ENCODE data around the gene BUD23.

The BUD23 gene

GRCh38 chr7:73690646-73691045, 7.2 kb downstream of the BUD23 start:
- TF ChIP-seq, protein P1, sequence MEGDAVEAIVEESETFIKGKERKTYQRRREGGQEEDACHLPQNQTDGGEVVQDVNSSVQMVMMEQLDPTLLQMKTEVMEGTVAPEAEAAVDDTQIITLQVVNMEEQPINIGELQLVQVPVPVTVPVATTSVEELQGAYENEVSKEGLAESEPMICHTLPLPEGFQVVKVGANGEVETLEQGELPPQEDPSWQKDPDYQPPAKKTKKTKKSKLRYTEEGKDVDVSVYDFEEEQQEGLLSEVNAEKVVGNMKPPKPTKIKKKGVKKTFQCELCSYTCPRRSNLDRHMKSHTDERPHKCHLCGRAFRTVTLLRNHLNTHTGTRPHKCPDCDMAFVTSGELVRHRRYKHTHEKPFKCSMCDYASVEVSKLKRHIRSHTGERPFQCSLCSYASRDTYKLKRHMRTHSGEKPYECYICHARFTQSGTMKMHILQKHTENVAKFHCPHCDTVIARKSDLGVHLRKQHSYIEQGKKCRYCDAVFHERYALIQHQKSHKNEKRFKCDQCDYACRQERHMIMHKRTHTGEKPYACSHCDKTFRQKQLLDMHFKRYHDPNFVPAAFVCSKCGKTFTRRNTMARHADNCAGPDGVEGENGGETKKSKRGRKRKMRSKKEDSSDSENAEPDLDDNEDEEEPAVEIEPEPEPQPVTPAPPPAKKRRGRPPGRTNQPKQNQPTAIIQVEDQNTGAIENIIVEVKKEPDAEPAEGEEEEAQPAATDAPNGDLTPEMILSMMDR (conservative IDR thresholded peaks at IDR 0.05) = no peak
- no peak overlapping the region for H3K27ac ChIP-seq

DNA sequence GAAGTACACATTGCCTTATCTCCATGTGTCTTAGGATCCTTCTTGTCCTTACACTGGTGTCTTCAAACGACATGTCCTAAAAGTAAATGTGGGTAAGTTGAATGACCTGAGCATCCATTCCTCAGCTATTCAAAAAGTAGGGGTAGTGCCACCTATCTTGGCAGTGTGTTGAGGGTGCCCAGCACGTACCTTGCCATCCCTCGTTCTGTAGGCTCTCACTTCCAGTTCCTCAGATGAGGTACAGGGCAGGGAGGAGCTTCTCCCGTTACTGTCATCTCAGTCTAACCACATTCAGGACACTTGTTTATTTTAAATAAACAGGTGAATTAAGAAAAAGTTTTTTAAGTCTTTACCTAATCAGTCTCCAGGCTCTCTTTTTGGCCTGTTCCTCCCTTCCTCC, 13.0 kb downstream of the BUD23 start:
- TF ChIP-seq, protein P1 (conservative IDR thresholded peaks at IDR 0.05) = no peak
- no peak overlapping the region for H3K27ac ChIP-seq

GRCh38 chr7:73698410-73698809, 15.0 kb downstream of the BUD23 start:
- H3K27ac ChIP-seq = no peak overlapping the region
- TF ChIP-seq, protein P1 (conservative IDR thresholded peaks at IDR 0.05) = no peak

- H3K27ac ChIP-seq = no peak overlapping the region
- TF ChIP-seq, protein P1 (conservative IDR thresholded peaks at IDR 0.05) = no peak
These were observed 16.1 kb downstream of the BUD23 start for GRCh38 chr7:73699370-73700068.

DNA sequence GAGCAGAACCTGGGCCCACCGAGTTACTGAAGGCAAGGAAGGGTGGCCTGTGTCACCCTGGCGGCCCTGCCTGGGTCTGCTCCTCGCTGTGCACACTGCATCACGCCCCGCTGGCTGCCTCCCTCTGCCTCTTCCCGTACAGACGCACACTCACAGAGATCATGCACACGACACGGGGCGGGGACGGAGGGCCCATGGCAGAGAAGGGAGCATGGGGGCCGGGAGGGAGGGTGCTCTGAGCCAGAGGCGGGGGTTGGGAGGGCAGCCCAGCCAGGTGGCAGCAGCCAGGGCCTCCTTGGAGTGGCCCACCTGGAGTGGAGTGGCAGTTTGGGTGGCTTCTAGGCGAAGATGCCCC, 16.6 kb downstream of the BUD23 start:
- TF ChIP-seq, protein P1 (conservative IDR thresholded peaks at IDR 0.05) = no peak
- H3K27ac ChIP-seq = no peak overlapping the region

DNA sequence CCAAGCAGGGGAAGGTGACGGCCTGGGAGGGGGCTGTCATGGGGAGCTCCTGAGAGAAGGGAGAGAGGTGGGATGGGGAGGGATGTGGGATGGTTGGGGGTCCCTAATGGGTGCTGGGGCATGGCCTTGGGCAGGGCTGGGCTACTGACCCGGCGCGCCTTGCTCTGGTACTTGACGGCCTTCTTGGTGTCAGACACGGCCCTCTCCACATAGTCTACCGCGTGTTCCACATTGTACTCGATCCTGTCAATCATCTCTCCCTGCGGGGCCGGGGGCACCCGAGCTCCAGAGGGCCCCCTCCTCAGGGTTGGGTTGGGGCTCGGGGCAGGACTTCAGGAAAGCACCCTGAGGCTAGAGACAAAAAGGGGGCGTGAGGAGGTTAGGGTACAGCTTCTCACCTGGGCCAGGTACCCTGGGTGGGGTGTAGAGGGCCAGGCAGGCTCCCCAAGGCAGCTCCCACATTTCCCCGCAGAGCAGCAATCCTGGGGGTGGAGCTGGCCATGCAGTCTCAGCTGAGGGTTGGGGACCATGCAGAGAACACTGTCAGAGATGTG, 17.3 kb downstream of the BUD23 start:
- no peak overlapping the region for H3K27ac ChIP-seq
- TF ChIP-seq, protein P1 (conservative IDR thresholded peaks at IDR 0.05) = no peak

DNA sequence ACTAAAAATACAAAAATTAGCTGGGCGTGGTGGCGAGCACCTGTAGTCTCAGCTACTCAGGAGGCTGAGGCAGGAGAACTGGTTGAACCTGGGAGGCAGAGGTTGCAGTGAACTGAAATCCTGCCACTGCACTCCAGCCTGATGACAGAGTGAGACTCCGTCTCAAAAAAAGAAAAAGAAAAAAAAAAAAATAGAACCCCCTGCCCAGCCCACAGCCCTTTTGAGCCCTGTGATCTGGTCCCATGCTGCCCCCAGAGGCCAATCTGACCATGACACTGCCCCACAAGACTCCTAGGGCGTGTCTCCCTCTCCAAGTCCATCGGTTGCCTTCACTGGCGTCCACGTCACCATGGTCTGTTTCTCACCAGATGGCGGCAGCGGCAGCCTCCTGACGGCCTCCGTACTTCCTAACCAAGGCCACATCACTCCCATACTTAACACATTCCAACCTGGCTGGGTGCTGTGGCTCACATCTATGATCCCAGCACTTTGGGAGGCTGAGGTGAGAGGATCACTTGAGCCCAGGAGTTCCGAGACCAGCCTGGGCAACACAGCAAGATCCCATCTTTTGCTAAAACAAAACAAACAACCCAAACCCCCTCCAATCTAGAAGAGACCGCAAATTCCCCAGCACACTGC, 18.1 kb downstream of the BUD23 start:
- TF ChIP-seq, protein P1 (conservative IDR thresholded peaks at IDR 0.05) = peak; percentile 82

More for the DNA sequence above, 18.1 kb downstream of the BUD23 start:
- H3K27ac ChIP-seq = no peak overlapping the region

Data from VCaP (cell line).